Measurements from ENCODE around the gene ERP27.

Gene ERP27

GRCh38 chr12:14959463-14959862 lies 21.1 kb upstream of the ERP27 start:
- no peak for DNase-seq

GRCh38 chr12:14959126-14959440 lies 20.7 kb upstream of the ERP27 start:
- peak in 2 of 5 experiments; percentile 18 to 70 for DNase-seq

GRCh38 chr12:14958361-14959125 lies 20.2 kb upstream of the ERP27 start:
- DNase-seq: peak in 3 of 5 experiments; percentile 9 to 57 (median 18)

- no peak for DNase-seq
These were observed 19.3 kb upstream of the ERP27 start for GRCh38 chr12:14957551-14958168.

GRCh38 chr12:14956905-14957304 lies 18.6 kb upstream of the ERP27 start:
- DNase-seq: no peak

GRCh38 chr12:14956024-14956891 lies 17.9 kb upstream of the ERP27 start:
- peak in 1 of 5 experiments; percentile 58 for DNase-seq

- DNase-seq: peak in 3 of 5 experiments; percentile 19 to 39 (median 34)
These were observed 15.9 kb upstream of the ERP27 start for GRCh38 chr12:14954269-14954668.

GRCh38 chr12:14953752-14954151 lies 15.4 kb upstream of the ERP27 start:
- no peak for DNase-seq

- peak in 3 of 5 experiments; percentile 26 to 81 (median 62) for DNase-seq
These were observed 14.1 kb upstream of the ERP27 start for GRCh38 chr12:14952299-14952921.

- DNase-seq: no peak
These were observed 13.5 kb upstream of the ERP27 start for GRCh38 chr12:14951851-14952250.

GRCh38 chr12:14950982-14951746 lies 12.8 kb upstream of the ERP27 start:
- no peak for DNase-seq

GRCh38 chr12:14950421-14950820 lies 12.1 kb upstream of the ERP27 start:
- DNase-seq: peak in 2 of 5 experiments; percentile 18 to 48

- DNase-seq: peak in 1 of 5 experiments; percentile 41
These were observed 11.3 kb upstream of the ERP27 start for GRCh38 chr12:14949631-14950030.

GRCh38 chr12:14948672-14949071 lies 10.3 kb upstream of the ERP27 start:
- DNase-seq: peak in 4 of 5 experiments; percentile 16 to 94 (median 56)

- no peak for DNase-seq
These were observed 8.5 kb upstream of the ERP27 start for GRCh38 chr12:14946861-14947260.

- DNase-seq: no peak
These were observed 7.8 kb upstream of the ERP27 start for GRCh38 chr12:14946162-14946561.

- DNase-seq: no peak
These were observed 4.0 kb upstream of the ERP27 start for GRCh38 chr12:14942196-14942931.

GRCh38 chr12:14941369-14941768 lies 3.0 kb upstream of the ERP27 start:
- no peak for DNase-seq

- peak in 2 of 5 experiments; percentile 14 to 42 for DNase-seq
These were observed 648 bp downstream of the ERP27 start for GRCh38 chr12:14937689-14938088.

GRCh38 chr12:14937014-14937413 lies 1.3 kb downstream of the ERP27 start:
- DNase-seq: no peak

- no peak for DNase-seq
These were observed 2.0 kb downstream of the ERP27 start for GRCh38 chr12:14936224-14936861.

Measured in T-helper 2 cell (primary cell).